NCI-H1417 (cell line): ENCODE results near the gene CTDSPL2.
"Not testable (repeated sequence)": the region's sequence is repeated elsewhere in the genome, so short reads cannot be mapped to it uniquely, and the experiment has no call there.

Experiments used
- DNase-seq, 3 experiments: peaks; one replicate each; lab custom pipeline; 2025; lab: John Stamatoyannopoulos, UW

CTDSPL2 gene

GRCh38 chr15:44485880-44486279 lies 58.5 kb downstream of the CTDSPL2 start:
- DNase-seq, result no peak

- DNase-seq, result no peak
Measured at GRCh38 chr15:44489464-44489863, 62.0 kb downstream of the CTDSPL2 start.

- DNase-seq, result no peak
Measured at GRCh38 chr15:44490622-44491021, 63.2 kb downstream of the CTDSPL2 start.

- DNase-seq, result no peak
Measured at GRCh38 chr15:44492040-44492439, 64.6 kb downstream of the CTDSPL2 start.

- no peak for DNase-seq
Measured at GRCh38 chr15:44492672-44493071, 65.2 kb downstream of the CTDSPL2 start.

- no peak for DNase-seq
Measured at GRCh38 chr15:44495562-44495961, 68.1 kb downstream of the CTDSPL2 start.

GRCh38 chr15:44500555-44500954 lies 73.1 kb downstream of the CTDSPL2 start:
- DNase-seq, result no peak

- DNase-seq, result peak in 1 of 3 experiments; percentile 47
Measured at GRCh38 chr15:44501768-44502366, 74.4 kb downstream of the CTDSPL2 start.

GRCh38 chr15:44516436-44516835 lies 89.0 kb downstream of the CTDSPL2 start:
- DNase-seq, result no peak

- no peak for DNase-seq
Measured at GRCh38 chr15:44519537-44519936, 92.1 kb downstream of the CTDSPL2 start.

- no peak for DNase-seq
Measured at GRCh38 chr15:44525018-44525417, 97.6 kb downstream of the CTDSPL2 start.

GRCh38 chr15:44527241-44527640 lies 99.8 kb downstream of the CTDSPL2 start:
- DNase-seq, result no peak

GRCh38 chr15:44529864-44530604 lies 102.6 kb downstream of the CTDSPL2 start:
- DNase-seq, result peak in 1 of 3 experiments; percentile 9

GRCh38 chr15:44530653-44531052 lies 103.2 kb downstream of the CTDSPL2 start:
- DNase-seq, result peak in 1 of 3 experiments; percentile 11

- DNase-seq, result not testable (repeated sequence)
Measured at GRCh38 chr15:44532275-44532674, 104.8 kb downstream of the CTDSPL2 start.

- DNase-seq, result no peak
Measured at GRCh38 chr15:44532689-44533088, 105.3 kb downstream of the CTDSPL2 start.

GRCh38 chr15:44535092-44535491 lies 107.7 kb downstream of the CTDSPL2 start:
- DNase-seq, result no peak

GRCh38 chr15:44535523-44536301 lies 108.3 kb downstream of the CTDSPL2 start:
- peak in 1 of 3 experiments; percentile 4 for DNase-seq

GRCh38 chr15:44536302-44536961 lies 109.0 kb downstream of the CTDSPL2 start:
- peak in 2 of 3 experiments; percentile 88 to 93 for DNase-seq

GRCh38 chr15:44536962-44537734 lies 109.7 kb downstream of the CTDSPL2 start, which contains the start of gene EIF3J:
Gene EIF3J, plus strand, starts transcription at chr15:44537147. Its CDS starts 48 bp downstream, at chr15:44537195.
- DNase-seq, result peak; percentile 88 to 93 (median 90)

GRCh38 chr15:44537735-44538240 lies 110.4 kb downstream of the CTDSPL2 start:
- peak in 1 of 3 experiments; percentile 58 for DNase-seq
